ENCODE data around the gene BRD4.
"Not testable (repeated sequence)": the region's sequence is repeated elsewhere in the genome, so short reads cannot be mapped to it uniquely, and the experiment has no call there.

The BRD4 gene

DNA sequence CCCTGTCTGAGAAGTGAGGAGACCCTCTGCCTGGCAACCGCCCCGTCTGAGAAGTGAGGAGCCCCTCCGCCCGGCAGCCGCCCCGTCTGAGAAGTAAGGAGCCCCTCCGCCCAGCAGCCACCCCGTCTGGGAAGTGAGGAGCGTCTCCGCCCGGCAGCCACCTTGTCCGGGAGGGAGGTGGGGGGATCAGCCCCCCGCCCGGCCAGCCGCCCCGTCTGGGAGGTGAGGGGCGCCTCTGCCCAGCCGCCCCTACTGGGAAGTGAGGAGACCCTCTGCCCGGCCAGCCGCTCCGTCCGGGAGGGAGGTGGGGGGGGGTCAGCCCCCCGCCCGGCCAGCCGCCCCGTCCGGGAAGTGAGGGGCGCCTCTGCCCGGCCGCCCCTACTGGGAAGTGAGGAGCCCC lies 30.7 kb upstream of the BRD4 start:
- in situ Hi-C loops (cut with HindIII; ENCODE audit: low sequenced_read_pairs) = not testable (repeated sequence)

- in situ Hi-C loops (cut with HindIII; ENCODE audit: low sequenced_read_pairs) = not testable (repeated sequence)
Observed at GRCh38 chr19:15360015-15360414, 27.7 kb upstream of the BRD4 start.

- in situ Hi-C loops (cut with HindIII; ENCODE audit: low sequenced_read_pairs) = loop anchor here (10.0 kb wide), 1 partner anchor 234 kb away; a partner anchor contains a TSS
Observed at GRCh38 chr19:15358918-15359317, 26.6 kb upstream of the BRD4 start.

DNA sequence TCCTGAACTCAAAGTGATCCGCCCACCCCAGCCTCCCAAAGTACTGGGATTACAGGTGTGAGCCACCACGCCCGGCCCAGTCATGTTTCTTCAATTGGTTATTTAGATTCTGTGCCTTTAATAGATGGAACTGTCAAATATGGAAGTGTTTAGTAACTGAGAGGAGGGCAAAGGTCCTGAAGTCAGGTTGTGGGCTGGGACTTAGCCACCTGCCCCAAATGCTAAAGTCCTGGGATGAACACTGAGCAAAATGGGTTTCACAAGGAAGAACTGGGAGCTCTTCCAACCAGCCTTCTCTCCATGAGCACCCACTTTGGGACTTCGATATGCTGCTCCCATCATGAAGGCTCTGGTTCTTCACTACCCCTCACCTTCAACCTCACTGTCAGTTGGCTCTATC lies 25.6 kb upstream of the BRD4 start:
- in situ Hi-C loops (cut with HindIII; ENCODE audit: low sequenced_read_pairs) = loop anchor here (10.0 kb wide), 1 partner anchor 233 kb away; a partner anchor contains a TSS

GRCh38 chr19:15354566-15355296 lies 22.4 kb upstream of the BRD4 start:
- in situ Hi-C loops (cut with HindIII; ENCODE audit: low sequenced_read_pairs) = loop anchor here (10.0 kb wide), 1 partner anchor 230 kb away; a partner anchor contains a TSS

GRCh38 chr19:15353908-15354307 lies 21.6 kb upstream of the BRD4 start:
- in situ Hi-C loops (cut with HindIII; ENCODE audit: low sequenced_read_pairs) = loop anchor here (10.0 kb wide), 1 partner anchor 229 kb away; a partner anchor contains a TSS

DNA sequence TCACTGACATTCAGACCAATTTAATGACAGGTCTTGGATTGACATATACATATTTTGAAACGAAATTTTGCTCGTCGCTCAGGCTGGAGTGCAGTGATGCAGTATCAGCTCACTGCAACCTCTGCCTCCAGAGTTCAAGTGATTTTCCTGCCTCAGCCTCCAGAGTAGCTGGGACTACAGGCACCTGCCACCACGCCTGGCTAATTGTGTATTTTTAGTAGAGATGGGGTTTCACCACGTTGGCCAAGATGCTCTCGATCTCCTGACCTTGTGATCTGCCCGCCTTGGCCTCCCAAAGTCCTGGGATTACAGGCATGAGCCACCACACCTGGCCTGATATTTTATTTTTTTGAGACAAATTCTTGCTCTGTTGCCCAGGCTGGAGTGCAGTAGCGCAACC lies 20.2 kb upstream of the BRD4 start:
- in situ Hi-C loops (cut with HindIII; ENCODE audit: low sequenced_read_pairs) = loop anchor here (10.0 kb wide), 1 partner anchor 228 kb away; a partner anchor contains a TSS

DNA sequence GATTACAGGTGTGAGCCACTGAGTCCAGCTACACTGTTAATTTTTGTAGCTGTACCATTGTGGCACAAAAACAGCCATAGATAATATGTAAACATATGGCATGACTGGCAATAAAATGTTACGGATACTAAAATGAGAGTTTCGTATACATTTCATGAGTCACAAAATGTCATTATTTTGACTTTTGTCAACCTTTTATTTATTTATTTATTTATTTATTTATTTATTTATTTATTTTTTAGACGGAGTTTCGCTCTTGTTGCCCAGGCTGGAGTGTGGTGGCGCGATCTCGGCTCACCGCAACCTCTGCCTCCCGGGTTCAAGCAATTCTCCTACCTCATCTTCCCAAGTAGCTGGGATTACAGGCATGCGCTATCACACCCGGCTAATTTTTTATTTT lies 9.0 kb upstream of the BRD4 start:
- in situ Hi-C loops (cut with HindIII; ENCODE audit: low sequenced_read_pairs) = not testable (repeated sequence)

- in situ Hi-C loops (cut with HindIII; ENCODE audit: low sequenced_read_pairs) = no loop called here
Observed at GRCh38 chr19:15340086-15340485, 7.7 kb upstream of the BRD4 start.

DNA sequence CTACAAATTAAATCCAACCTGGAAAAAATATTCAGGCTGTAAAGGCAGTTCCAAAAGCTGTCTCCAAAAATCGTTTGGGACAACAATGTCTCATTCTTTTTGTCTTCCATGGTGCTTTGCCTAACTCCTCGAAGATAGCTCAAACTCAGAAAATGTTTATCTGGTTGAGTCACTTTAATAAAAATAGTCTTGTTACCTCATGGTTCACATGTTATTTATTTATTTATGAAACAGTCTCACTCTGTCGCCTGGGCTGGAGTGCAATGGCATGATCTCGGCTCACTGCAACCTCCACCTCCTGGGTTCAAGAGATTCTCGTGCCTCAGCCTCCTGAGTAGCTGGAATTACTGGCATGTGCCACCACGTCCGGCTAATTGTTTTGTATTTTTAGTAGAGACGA lies 4.9 kb upstream of the BRD4 start:
- in situ Hi-C loops (cut with HindIII; ENCODE audit: low sequenced_read_pairs) = no loop called here

DNA sequence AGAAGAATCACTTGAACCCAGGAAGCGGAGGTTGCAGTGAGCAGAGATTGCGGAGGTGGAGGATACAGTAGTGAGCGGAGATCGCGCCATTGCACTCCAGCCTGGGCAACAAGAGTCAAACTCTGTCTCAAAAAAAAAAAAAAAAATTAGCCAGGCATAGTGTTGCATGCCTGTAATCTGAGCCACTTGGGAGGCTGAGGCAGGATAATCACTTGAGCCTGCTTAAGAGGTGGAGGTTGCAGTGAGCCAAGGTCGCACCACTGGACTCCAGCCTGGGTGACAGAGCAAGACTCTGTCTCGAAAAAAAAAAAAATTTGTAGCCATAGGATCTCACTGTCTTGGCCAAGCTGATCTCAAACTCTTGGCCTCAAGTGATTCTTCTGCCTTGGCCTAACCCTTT lies 3.7 kb upstream of the BRD4 start:
- in situ Hi-C loops (cut with HindIII; ENCODE audit: low sequenced_read_pairs) = not testable (repeated sequence)

GRCh38 chr19:15331419-15332310 lies 674 bp downstream of the BRD4 start:
- in situ Hi-C loops (cut with HindIII; ENCODE audit: low sequenced_read_pairs) = no loop called here

- in situ Hi-C loops (cut with HindIII; ENCODE audit: low sequenced_read_pairs) = no loop called here
Observed at GRCh38 chr19:15330801-15331418, 1.4 kb downstream of the BRD4 start.

DNA sequence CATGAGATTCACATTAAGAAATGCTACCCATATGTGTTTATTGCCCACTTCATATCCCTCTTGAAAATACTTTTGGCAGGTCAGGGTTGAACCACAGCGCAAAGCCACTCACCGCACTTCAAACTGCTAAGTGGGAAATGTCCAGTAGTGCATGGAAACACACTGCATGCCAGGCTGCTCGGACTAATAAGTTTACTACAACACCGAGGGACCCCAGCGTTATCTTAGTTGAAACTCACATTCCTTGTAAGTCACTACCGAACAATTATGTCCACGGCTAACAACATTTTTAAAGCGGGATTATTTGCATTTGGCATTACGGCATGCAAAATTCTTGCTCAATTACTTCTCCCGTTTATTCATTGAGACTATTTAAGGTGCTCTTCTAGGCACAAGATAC lies 4.0 kb downstream of the BRD4 start:
- in situ Hi-C loops (cut with HindIII; ENCODE audit: low sequenced_read_pairs) = loop anchor here (5.0 kb wide), 2 partner anchors 36 to 81 kb away; no protein-coding TSS in a partner anchor

DNA sequence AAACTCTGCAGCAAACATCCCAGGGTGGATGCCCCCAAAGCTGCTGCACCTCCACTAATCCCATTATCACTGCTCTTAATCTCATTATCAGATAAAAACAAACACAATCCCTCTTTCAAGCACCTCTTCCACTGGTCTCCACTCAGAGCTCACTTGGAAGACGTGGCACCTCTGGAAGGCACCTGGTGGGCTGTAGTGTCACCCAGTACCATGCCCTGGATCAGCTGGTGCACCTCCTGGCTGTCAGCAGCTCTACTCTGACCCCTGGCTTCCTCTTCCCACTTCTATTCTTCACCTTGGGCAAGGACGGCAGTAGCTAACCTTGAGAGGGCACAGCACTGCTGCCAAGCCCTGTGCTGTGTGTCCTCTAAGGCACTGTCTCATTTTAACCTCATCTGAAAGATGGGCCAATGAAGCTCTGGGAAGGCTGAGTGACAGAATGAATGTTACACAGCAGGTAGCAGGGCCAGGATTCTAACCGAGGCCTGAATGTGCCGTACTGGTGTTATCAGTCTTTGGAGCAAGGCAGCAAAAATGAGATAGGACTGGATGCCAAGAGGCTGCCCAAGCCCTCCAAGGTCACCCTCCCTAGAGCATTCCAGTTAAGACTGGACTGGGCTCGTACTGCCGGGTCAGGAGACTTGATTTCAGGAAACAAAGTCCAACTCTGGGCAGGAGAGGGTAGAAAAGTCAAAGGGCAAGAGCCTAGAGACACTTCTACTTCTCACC lies 7.4 kb downstream of the BRD4 start:
- in situ Hi-C loops (cut with HindIII; ENCODE audit: low sequenced_read_pairs) = loop anchor here (5.0 kb wide), 2 partner anchors 33 to 78 kb away; no protein-coding TSS in a partner anchor

DNA sequence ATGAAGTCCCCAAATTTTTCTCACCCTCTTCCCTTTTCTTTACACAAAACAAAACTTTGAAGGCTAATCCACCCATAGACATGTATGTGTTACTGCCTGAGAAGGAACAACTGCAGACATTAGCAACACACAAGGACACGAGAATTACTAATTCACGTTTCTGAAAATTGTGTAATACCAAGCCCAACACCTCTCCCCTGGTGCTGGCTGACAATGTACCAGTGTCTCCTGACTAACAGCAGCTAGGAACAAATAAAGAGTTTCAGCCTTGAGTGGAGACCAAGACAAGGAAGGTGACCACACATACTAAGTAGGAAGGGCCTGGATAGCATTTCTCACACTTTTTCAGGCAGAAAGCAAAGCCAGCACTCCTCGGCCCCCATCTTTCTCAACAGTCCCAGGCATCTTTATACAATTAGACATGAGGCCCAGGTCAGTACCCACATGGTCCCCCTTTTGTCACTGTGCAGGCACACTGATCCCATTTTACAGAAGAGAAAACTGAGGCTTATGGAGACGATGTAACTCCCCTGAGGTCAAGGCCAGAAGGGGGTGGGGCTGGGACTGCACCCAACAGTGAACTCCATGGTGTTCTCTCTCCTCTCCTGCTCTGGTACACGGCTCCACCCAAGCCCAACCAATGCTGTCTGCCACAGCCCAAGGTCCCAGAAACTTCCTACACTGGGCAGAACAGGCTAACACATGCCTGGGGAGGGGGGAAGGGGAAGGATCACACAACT lies 8.7 kb downstream of the BRD4 start:
- in situ Hi-C loops (cut with HindIII; ENCODE audit: low sequenced_read_pairs) = no loop called here

GRCh38 chr19:15321739-15322138 lies 10.6 kb downstream of the BRD4 start:
- in situ Hi-C loops (cut with HindIII; ENCODE audit: low sequenced_read_pairs) = no loop called here

DNA sequence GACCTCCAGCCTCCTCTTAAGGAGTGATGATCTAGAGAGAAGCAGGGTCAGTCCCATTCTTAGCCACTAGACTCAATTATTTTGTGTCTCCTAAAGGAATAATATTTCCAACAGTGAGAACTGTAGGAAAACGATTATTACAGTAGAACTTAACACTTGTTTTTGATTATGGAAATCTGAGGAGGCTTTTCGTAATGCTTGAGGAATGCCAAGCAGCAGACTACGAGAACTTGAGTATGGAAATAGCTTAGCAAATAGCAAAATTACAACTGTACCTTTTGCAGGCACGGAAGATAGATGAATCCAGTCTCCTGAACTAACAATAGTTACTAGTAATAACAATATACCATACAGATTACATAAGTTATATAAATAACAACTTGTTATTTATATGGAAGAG lies 12.2 kb downstream of the BRD4 start:
- in situ Hi-C loops (cut with HindIII; ENCODE audit: low sequenced_read_pairs) = no loop called here

DNA sequence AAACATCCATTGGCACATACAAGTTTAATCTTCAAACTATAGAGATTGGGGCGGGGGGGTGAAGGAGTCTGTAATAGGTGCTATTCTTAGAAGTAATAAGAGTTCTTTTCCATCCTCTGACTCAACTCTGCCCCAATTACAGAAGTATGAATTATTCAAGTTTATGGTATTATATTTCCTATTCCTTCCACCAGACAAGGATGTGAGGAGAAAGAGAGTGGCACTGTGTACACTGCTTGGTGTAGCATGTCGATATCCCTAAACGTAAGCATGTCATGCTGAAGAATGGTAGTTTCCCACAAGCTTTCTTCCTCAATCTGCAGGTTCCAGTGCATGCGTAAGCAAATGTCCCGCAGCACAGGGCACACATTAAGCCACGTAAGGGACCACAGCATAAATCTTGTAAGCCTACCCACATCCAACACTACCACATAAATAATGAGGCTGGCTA lies 14.1 kb downstream of the BRD4 start:
- in situ Hi-C loops (cut with HindIII; ENCODE audit: low sequenced_read_pairs) = no loop called here
